ENCODE measurements around the gene PPM1F. TPM values are rescaled to one million over a fixed set of nuclear protein-coding genes. Genes with fewer than 3 reads are reported as not detected.
"Not testable (repeated sequence)": the region's sequence is repeated elsewhere in the genome, so short reads cannot be mapped to it uniquely, and the experiment has no call there.

PPM1F gene
- total RNA-seq, 1 donor: 90.8 TPM

DNA sequence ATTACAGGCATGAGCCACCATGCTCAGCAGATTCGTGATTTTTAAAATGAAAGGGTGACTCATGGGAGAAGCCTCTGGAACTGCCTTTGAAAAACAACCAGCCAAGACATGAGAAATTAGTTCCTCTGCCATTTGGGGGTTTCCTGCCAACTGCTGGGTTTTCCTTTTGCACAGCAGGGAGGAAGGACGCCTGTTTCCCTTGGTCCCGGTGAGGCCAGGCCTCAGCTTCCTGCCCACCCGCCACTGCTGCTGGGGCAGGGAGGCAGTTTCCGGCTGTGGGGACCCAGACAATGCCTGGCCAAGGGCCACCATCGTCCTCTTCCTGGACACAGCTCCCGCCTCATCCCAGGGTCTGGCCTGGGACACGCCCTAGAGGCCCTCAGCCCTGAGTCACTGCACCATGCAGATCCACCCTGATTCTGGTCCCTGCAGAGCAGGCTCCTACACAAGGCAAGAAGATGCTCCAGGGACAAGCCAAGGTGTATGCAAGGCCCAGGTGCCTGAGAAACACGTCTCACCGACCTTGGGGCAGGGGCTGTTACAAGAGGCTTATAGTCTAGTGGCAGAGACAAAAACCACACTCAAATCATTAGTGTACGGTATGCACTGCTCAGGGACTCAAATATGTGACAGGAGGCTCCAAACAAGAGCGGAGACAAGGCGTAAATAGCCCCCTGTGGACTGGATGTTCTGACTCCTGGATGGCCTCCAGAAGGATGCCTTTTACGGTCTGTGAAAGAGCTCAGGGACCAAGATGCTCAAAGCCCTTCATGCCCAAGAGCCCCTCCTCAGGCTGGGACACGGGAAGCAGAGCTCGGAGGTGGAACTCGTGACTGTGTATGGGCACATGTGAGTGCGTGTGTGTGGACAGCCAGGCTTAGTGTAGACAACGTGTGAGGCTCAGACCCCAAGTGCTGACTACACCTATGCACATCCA, 10.0 kb downstream of the PPM1F start:
- DNase-seq (ENCODE audit: low read depth in 2 of 3, low spot score in 2 of 3): peak in 2 of 3 donors; percentile 89 to 92

- no peak for DNase-seq (ENCODE audit: low read depth in 2 of 3, low spot score in 2 of 3)
Measured at GRCh38 chr22:21941921-21942320, 10.7 kb downstream of the PPM1F start.

DNA sequence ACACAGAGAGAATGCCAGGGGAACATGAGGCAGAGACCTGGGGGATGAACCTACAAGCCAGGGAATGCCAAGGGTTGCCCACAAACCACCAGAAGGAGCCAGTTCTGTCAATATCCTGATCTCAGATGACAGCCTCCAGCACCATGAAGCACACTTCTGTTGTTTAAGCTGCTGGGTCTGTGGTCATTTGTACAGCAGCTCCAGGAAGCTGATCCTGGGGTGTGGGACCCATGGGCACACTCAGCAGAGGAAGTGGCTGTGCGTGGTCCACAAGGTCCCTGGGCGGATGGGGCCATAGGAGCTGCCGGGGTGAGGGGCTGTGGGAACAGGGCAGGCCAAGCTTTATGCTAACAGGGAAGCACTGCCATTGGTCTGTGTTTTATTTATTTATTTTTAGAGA, 12.1 kb downstream of the PPM1F start:
- no peak for DNase-seq (ENCODE audit: low read depth in 2 of 3, low spot score in 2 of 3)

- DNase-seq (ENCODE audit: low read depth in 2 of 3, low spot score in 2 of 3): not testable (repeated sequence)
Measured at GRCh38 chr22:21939935-21940334, 12.7 kb downstream of the PPM1F start.

DNA sequence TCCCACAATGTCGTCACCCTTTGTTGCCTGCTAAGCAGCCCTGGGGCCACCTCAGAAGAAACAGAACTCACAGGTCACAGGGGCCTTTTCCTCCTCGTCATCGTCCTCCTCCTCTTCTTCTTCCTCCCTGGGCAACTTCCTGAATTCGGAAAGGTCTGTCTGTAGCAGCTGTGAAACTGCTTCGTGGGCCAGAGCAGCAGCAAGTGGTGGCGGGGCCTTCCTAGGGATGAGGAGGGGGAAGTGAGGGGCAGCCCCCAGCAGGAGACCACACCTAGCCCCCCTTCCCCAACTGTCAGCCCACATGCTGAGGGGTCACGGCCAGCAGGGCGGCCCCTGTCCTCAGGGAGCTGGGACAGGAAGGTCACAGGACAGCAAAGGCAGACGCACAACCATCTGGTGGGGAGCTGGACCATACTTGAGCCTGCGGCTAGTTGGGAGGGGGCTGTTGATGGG, 13.2 kb downstream of the PPM1F start:
- peak in 1 of 3 donors; percentile 37 for DNase-seq (ENCODE audit: low read depth in 2 of 3, low spot score in 2 of 3)

- DNase-seq (ENCODE audit: low read depth in 2 of 3, low spot score in 2 of 3): no peak
Measured at GRCh38 chr22:21938906-21939305, 13.7 kb downstream of the PPM1F start.

DNA sequence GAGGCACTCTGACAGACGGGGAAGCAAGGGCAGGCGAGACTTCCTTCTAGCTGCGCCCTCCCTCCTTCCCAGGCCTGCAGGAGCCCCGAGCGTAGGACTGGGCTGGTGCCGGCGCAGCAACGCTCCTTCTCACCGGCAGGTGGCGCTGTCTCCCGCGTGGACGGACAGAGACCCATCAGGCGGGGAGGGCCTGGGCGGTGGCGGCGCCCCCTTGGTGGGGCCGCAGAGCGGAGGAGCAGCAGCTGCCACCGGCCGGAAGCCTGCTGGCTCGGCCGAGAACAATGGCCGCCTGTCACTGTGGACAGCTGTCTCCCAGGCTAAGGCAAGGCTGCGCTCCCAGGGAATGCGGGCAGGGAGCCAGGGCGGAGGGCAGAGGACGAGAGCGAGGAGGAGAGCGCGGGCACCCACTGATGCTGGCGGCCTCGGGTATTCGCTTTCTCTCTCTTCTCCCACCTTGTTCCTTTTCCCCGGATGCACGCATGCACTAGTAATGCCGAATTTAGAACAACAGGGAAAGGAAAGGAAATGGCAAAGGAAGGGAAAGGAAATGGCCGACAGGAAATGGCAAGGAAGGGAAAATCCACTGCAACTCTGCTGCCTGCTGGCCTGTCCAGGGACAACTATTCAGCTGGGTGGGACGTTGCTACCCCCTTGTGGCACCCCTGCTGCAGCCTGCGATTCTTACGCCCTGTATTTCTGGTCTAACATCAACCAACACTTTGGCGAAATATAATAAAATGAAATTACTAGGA, 14.4 kb downstream of the PPM1F start:
- DNase-seq (ENCODE audit: low read depth in 2 of 3, low spot score in 2 of 3): peak; percentile 82 to 94 (median 91)

DNA sequence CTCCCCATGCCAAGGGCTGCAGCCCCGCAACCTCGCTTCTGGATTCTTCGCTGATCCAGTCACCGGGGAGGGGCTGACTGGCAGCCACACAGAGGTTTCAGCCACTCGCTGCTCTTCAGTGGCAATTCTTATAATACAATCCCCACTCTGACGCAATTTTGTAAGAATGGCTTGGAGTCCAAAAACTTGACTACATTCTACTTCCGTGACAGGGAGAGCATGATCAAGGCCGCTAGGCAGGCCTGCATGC, 14.9 kb downstream of the PPM1F start:
- DNase-seq (ENCODE audit: low read depth in 2 of 3, low spot score in 2 of 3): no peak

GRCh38 chr22:21937041-21937820, 15.4 kb downstream of the PPM1F start:
- no peak for DNase-seq (ENCODE audit: low read depth in 2 of 3, low spot score in 2 of 3)

DNA sequence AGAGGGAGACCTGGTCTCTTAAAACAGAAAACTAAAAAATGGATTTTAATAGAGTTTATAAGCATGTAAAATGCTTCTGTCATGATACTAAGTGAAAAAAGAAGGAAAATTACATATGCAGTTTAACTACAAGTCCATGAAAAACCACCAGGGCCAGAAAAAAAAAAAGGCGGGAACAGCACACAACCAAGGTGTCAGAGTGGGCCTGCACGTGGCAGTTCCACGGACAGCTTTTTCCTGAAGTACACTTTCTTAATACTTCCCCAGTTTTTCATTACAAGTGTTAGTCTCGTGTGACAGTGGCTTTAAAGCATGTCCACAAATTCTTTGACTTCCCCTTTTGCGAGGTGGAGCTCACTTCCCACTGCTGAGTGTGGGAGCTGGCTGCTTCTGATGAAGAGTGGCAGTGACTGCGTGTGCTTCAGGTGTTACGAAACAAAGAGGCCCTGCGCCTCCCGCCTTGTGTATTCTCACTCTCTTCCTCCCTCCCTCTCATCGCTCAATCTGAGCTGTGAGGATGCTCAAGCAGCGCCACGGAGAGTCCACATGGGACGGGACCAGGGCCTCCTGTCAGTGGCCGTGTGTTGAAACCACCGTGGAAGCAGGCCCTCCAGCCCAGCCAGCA, 16.4 kb downstream of the PPM1F start:
- peak in 2 of 3 donors; percentile 76 to 79 for DNase-seq (ENCODE audit: low read depth in 2 of 3, low spot score in 2 of 3)

GRCh38 chr22:21933910-21934309, 18.7 kb downstream of the PPM1F start:
- DNase-seq (ENCODE audit: low read depth in 2 of 3, low spot score in 2 of 3): no peak

- no peak for DNase-seq (ENCODE audit: low read depth in 2 of 3, low spot score in 2 of 3)
Measured at GRCh38 chr22:21933413-21933812, 19.2 kb downstream of the PPM1F start.

- no peak for DNase-seq (ENCODE audit: low read depth in 2 of 3, low spot score in 2 of 3)
Measured at GRCh38 chr22:21932347-21932746, 20.3 kb downstream of the PPM1F start.

DNA sequence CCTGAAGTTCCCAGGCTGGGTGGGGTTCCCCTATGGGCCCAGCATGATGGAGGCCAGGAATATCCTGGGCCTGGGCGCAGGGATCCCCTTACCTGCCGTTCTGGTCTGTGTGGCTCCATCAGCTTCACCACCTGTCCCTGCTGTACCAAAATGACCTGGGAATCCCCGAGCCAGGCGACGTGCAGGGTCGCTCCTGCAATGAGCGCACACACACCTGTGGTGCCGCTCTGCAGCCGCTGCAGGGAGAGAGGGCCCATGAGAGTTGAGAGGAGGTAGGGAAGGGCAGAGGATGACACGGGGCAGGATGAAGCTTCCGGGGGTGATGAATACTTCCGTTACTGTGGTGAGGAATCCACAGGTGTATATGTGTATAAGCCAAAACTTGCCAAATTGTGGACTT, 21.6 kb downstream of the PPM1F start:
- DNase-seq (ENCODE audit: low read depth in 2 of 3, low spot score in 2 of 3): no peak

DNA sequence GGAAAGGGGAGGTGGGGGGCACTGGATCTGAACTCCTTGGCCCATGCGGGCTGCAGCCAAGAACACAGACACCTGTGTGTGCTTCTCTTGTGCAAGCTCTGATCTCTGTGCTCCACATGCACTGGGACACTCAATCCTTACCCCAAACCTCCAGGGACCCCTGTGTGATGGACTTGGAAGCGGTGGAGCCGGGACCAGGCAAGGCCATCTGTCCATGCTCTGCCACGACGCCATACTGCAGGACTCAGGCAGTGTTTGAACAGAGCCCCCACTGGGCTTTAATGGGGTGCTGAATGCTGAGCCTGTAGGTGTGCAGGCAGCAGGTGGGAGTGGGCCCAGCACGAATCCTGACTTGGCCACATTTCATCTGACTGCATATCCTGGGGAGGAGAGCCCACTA, 23.4 kb downstream of the PPM1F start:
- DNase-seq (ENCODE audit: low read depth in 2 of 3, low spot score in 2 of 3): no peak

- no peak for DNase-seq (ENCODE audit: low read depth in 2 of 3, low spot score in 2 of 3)
Measured at GRCh38 chr22:21928048-21928447, 24.6 kb downstream of the PPM1F start.

GRCh38 chr22:21927174-21927823, 25.3 kb downstream of the PPM1F start:
- no peak for DNase-seq (ENCODE audit: low read depth in 2 of 3, low spot score in 2 of 3)

DNA sequence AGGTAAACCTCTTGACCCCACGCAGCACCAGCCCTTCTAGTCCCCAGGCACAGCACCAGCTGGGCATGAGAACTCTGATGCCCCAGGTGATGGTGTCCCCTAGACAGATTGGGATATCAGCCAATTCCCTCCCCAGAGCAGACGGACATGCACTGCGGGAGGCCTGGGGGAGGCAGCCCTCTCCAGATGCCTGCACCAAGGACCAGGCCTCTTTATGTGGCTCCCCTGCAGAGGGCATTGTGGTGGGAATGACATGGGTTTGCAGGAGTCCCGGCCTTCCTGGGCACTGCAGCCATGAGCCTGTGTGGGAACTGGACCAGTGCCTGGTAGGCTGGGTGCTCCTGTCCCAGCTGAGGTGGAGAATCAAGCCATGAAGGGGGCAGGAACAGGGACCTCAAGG, 25.9 kb downstream of the PPM1F start:
- no peak for DNase-seq (ENCODE audit: low read depth in 2 of 3, low spot score in 2 of 3)

DNA sequence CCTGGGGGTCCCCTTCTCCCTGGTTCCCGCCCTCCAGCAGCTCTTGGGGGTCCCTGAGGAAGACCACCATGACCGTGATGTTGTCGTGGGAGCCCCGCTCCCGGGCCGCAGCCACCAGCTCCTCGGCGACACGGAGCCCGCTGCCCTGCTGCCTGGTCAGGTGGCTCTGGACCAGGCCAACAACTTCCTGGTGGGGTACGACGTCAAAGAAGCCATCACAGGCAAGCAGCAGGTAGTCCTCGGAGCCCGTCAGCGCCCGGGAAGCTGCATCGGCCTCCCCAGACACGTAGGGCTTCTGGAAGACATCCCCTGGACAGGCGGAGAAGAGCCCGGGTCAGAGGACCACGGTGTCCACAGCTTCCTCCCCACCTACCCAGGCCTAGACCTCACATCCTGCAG, 29.5 kb downstream of the PPM1F start:
- DNase-seq (ENCODE audit: low read depth in 2 of 3, low spot score in 2 of 3): no peak
